ENCODE data around the gene ELAC2.

DNA sequence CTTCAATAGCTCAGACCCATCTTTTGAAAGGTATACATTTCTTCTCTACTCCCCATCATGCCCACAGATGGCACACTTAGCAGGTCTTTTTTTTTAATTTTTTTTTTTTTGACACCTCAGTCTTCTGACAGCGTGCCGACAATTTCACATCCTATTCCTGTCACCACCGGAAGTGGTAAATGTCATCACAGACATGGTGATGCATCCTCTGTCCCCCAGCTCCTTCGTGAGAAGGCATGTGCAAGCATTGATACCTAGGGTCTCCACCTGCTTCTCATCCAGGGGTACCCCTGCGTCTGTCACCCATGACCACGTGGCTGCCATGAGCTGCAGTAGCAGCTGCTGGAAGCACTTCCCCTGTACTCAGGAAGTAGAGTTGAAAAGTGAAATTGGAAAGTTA lies 35.6 kb downstream of the ELAC2 start:
- TF ChIP-seq, protein P1, sequence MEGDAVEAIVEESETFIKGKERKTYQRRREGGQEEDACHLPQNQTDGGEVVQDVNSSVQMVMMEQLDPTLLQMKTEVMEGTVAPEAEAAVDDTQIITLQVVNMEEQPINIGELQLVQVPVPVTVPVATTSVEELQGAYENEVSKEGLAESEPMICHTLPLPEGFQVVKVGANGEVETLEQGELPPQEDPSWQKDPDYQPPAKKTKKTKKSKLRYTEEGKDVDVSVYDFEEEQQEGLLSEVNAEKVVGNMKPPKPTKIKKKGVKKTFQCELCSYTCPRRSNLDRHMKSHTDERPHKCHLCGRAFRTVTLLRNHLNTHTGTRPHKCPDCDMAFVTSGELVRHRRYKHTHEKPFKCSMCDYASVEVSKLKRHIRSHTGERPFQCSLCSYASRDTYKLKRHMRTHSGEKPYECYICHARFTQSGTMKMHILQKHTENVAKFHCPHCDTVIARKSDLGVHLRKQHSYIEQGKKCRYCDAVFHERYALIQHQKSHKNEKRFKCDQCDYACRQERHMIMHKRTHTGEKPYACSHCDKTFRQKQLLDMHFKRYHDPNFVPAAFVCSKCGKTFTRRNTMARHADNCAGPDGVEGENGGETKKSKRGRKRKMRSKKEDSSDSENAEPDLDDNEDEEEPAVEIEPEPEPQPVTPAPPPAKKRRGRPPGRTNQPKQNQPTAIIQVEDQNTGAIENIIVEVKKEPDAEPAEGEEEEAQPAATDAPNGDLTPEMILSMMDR (IDR thresholded peaks at IDR 0.05) = no peak
- no peak for TF ChIP-seq POLR2A (IDR thresholded peaks at IDR 0.05)

All from Peyer's patch (tissue), 4 donors.